GM12872 (cell line): ENCODE measurements around the gene KIAA1191.

Experiments
- CTCF ChIP-seq: IDR thresholded peaks from 3 replicates; pipeline ENCODE4 v1.5.1; 2011; ENCODE audit warnings: low read depth, mild to moderate bottlenecking, low read length, moderate library complexity; ENCODE audit not compliant: insufficient read depth

Gene KIAA1191

GRCh38 chr5:176361437-176362232, at the start of gene KIAA1191:
Gene KIAA1191, minus strand, starts transcription at chr5:176361764. Its CDS starts 2,256 bp downstream, at chr5:176359508.
- TF ChIP-seq CTCF, result peak; percentile 31; the same call in 1 of the 3 replicates

GRCh38 chr5:176410486-176411180, 49.1 kb upstream of the KIAA1191 start:
- TF ChIP-seq CTCF, result no peak

- no peak for TF ChIP-seq CTCF
Observed at GRCh38 chr5:176409765-176410164, 48.2 kb upstream of the KIAA1191 start.

GRCh38 chr5:176408590-176408989, 47.0 kb upstream of the KIAA1191 start:
- no peak for TF ChIP-seq CTCF

GRCh38 chr5:176407456-176408251, 46.1 kb upstream of the KIAA1191 start:
- TF ChIP-seq CTCF, result no peak

- no peak for TF ChIP-seq CTCF
Observed at GRCh38 chr5:176406436-176407052, 45.0 kb upstream of the KIAA1191 start.
